ENCODE data around the gene ARHGAP33.

The ARHGAP33 gene

GRCh38 chr19:35775298-35776101 is at the start of gene ARHGAP33:
Gene ARHGAP33 (plus strand): TSS chr19:35775564. CDS start chr19:35775659, 95 bp downstream.
- Mint-ChIP-seq H3K9me3 (no peaks in the 10 kb centered on the region), H3K4me3 (peak within 1 kb of the TSS; percentile 77), H3K4me1 (ENCODE audit: low read depth) (peaks cover 25% of the 10 kb centered on the region), H3K27ac (peak within 1 kb of the TSS; percentile 77), H3K36me3 (ENCODE audit: low read depth) (peaks cover 10% of the 10 kb centered on the region), H3K27me3 (peaks cover 2% of the 10 kb centered on the region)
- intact Hi-C loops (cut with micrococcal nuclease): no loop called here

- intact Hi-C loops (cut with micrococcal nuclease): no loop called here
- no peaks in the 10 kb centered on the region for H3K27me3 Mint-ChIP-seq
- H3K4me1 Mint-ChIP-seq (ENCODE audit: low read depth): no peaks in the 10 kb centered on the region
- no peak overlapping the region for H3K4me3 Mint-ChIP-seq
- H3K27ac Mint-ChIP-seq: no peak overlapping the region
- H3K36me3 Mint-ChIP-seq (ENCODE audit: low read depth): peaks cover 100% of the 10 kb centered on the region
- no peaks in the 10 kb centered on the region for H3K9me3 Mint-ChIP-seq
Measured at GRCh38 chr19:35727053-35727955, 48.1 kb upstream of the ARHGAP33 start.

GRCh38 chr19:35727956-35728706 is 47.2 kb upstream of the ARHGAP33 start:
- Mint-ChIP-seq H3K4me3 (no peak overlapping the region), H3K4me1 (ENCODE audit: low read depth) (no peaks in the 10 kb centered on the region), H3K9me3 (no peaks in the 10 kb centered on the region), H3K27ac (no peak overlapping the region), H3K36me3 (ENCODE audit: low read depth) (peaks cover 100% of the 10 kb centered on the region), H3K27me3 (no peaks in the 10 kb centered on the region)
- intact Hi-C loops (cut with micrococcal nuclease): no loop called here

- peaks cover 100% of the 10 kb centered on the region for H3K36me3 Mint-ChIP-seq (ENCODE audit: low read depth)
- H3K4me3 Mint-ChIP-seq: no peak overlapping the region
- H3K27ac Mint-ChIP-seq: no peak overlapping the region
- intact Hi-C loops (cut with micrococcal nuclease): no loop called here
- H3K4me1 Mint-ChIP-seq (ENCODE audit: low read depth): no peaks in the 10 kb centered on the region
- no peaks in the 10 kb centered on the region for H3K27me3 Mint-ChIP-seq
- H3K9me3 Mint-ChIP-seq: no peaks in the 10 kb centered on the region
Measured at GRCh38 chr19:35729021-35729420, 46.3 kb upstream of the ARHGAP33 start.

- H3K9me3 Mint-ChIP-seq: no peaks in the 10 kb centered on the region
- intact Hi-C loops (cut with micrococcal nuclease): no loop called here
- H3K4me3 Mint-ChIP-seq: no peak overlapping the region
- no peaks in the 10 kb centered on the region for H3K27me3 Mint-ChIP-seq
- no peak overlapping the region for H3K27ac Mint-ChIP-seq
- H3K4me1 Mint-ChIP-seq (ENCODE audit: low read depth): peaks cover 6% of the 10 kb centered on the region
- peaks cover 100% of the 10 kb centered on the region for H3K36me3 Mint-ChIP-seq (ENCODE audit: low read depth)
Measured at GRCh38 chr19:35729763-35730162, 45.6 kb upstream of the ARHGAP33 start.

GRCh38 chr19:35730326-35730725 is 45.0 kb upstream of the ARHGAP33 start:
- Mint-ChIP-seq H3K4me3 (no peak overlapping the region), H3K27ac (no peak overlapping the region), H3K36me3 (ENCODE audit: low read depth) (peaks cover 100% of the 10 kb centered on the region), H3K9me3 (no peaks in the 10 kb centered on the region), H3K4me1 (ENCODE audit: low read depth) (peaks cover 6% of the 10 kb centered on the region), H3K27me3 (no peaks in the 10 kb centered on the region)
- intact Hi-C loops (cut with micrococcal nuclease): no loop called here

GRCh38 chr19:35731353-35731752 is 44.0 kb upstream of the ARHGAP33 start:
- H3K27ac Mint-ChIP-seq: peak overlapping the region; percentile 7
- H3K9me3 Mint-ChIP-seq: no peaks in the 10 kb centered on the region
- peaks cover 6% of the 10 kb centered on the region for H3K4me1 Mint-ChIP-seq (ENCODE audit: low read depth)
- peaks cover 100% of the 10 kb centered on the region for H3K36me3 Mint-ChIP-seq (ENCODE audit: low read depth)
- no peak overlapping the region for H3K4me3 Mint-ChIP-seq
- H3K27me3 Mint-ChIP-seq: no peaks in the 10 kb centered on the region
- intact Hi-C loops (cut with micrococcal nuclease): no loop called here

- H3K4me1 Mint-ChIP-seq (ENCODE audit: low read depth): peaks cover 11% of the 10 kb centered on the region
- no peak overlapping the region for H3K4me3 Mint-ChIP-seq
- peaks cover 100% of the 10 kb centered on the region for H3K36me3 Mint-ChIP-seq (ENCODE audit: low read depth)
- H3K27me3 Mint-ChIP-seq: no peaks in the 10 kb centered on the region
- intact Hi-C loops (cut with micrococcal nuclease): no loop called here
- no peak overlapping the region for H3K27ac Mint-ChIP-seq
- H3K9me3 Mint-ChIP-seq: no peaks in the 10 kb centered on the region
Measured at GRCh38 chr19:35731779-35732405, 43.5 kb upstream of the ARHGAP33 start.

- Mint-ChIP-seq H3K27me3 (no peaks in the 10 kb centered on the region), H3K36me3 (ENCODE audit: low read depth) (peaks cover 100% of the 10 kb centered on the region), H3K27ac (no peak overlapping the region), H3K9me3 (no peaks in the 10 kb centered on the region), H3K4me3 (no peak overlapping the region), H3K4me1 (ENCODE audit: low read depth) (peaks cover 15% of the 10 kb centered on the region)
- intact Hi-C loops (cut with micrococcal nuclease): no loop called here
Measured at GRCh38 chr19:35732540-35733179, 42.7 kb upstream of the ARHGAP33 start.

- Mint-ChIP-seq H3K27ac (no peak overlapping the region), H3K4me1 (ENCODE audit: low read depth) (peaks cover 18% of the 10 kb centered on the region), H3K36me3 (ENCODE audit: low read depth) (peaks cover 100% of the 10 kb centered on the region), H3K9me3 (no peaks in the 10 kb centered on the region), H3K4me3 (no peak overlapping the region), H3K27me3 (no peaks in the 10 kb centered on the region)
- intact Hi-C loops (cut with micrococcal nuclease): no loop called here
Measured at GRCh38 chr19:35733180-35734125, 41.9 kb upstream of the ARHGAP33 start.

GRCh38 chr19:35734273-35734672 is 41.1 kb upstream of the ARHGAP33 start:
- H3K4me3 Mint-ChIP-seq: no peak overlapping the region
- no peaks in the 10 kb centered on the region for H3K27me3 Mint-ChIP-seq
- H3K4me1 Mint-ChIP-seq (ENCODE audit: low read depth): peaks cover 24% of the 10 kb centered on the region
- no peak overlapping the region for H3K27ac Mint-ChIP-seq
- intact Hi-C loops (cut with micrococcal nuclease): no loop called here
- peaks cover 100% of the 10 kb centered on the region for H3K36me3 Mint-ChIP-seq (ENCODE audit: low read depth)
- H3K9me3 Mint-ChIP-seq: no peaks in the 10 kb centered on the region

- Mint-ChIP-seq H3K36me3 (ENCODE audit: low read depth) (peaks cover 100% of the 10 kb centered on the region), H3K9me3 (no peaks in the 10 kb centered on the region), H3K27ac (no peak overlapping the region)
Measured at GRCh38 chr19:35734889-35735288, 40.5 kb upstream of the ARHGAP33 start.

More at GRCh38 chr19:35734889-35735288, 40.5 kb upstream of the ARHGAP33 start:
- intact Hi-C loops (cut with micrococcal nuclease): no loop called here
- no peak overlapping the region for H3K4me3 Mint-ChIP-seq
- H3K27me3 Mint-ChIP-seq: no peaks in the 10 kb centered on the region
- peaks cover 30% of the 10 kb centered on the region for H3K4me1 Mint-ChIP-seq (ENCODE audit: low read depth)

Measured in dendritic cell treated with granulocyte-macrophage colony-stimulating factor and Interleukin-4, amounts not matched to agents 40 ng/mL and 50 ng/mL, for 4 days (primary cell).